ENCODE data around the gene ZWILCH.
A peak's percentile ranks its signal among the peaks of the same experiment; 100 is the strongest.
"Not testable (repeated sequence)": the region's sequence is repeated elsewhere in the genome, so short reads cannot be mapped to it uniquely, and the experiment has no call there.

ZWILCH gene

DNA sequence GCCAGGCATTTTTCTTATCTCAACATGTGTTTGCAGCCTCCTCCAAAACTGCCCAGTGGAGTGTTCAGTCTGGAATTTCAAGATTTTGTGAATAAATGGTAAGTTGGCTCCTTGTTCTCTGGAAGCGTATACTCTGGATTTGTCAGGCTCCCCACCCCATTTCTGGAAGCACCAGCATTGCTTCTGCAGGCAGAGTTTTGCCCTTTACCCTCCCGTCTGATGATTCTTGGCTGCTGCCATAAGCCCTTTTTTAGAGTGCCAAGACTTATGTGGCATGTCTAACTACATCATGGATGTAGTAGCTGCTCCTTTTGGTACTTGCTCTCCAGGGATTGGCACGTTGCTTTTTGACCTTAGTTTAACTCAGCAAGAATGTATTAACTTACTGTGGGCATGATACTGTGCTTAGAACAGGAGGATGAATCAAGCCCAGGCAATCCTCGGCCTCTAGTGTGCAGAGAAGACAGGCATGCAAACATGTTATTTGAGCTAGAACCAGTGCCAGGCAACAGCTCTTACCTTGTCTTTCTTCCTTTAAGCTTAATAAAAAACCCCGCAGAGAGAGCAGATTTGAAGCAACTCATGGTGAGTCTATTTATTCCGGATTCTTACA is 15.8 kb upstream of the ZWILCH start:
- DNase-seq = no peak

DNA sequence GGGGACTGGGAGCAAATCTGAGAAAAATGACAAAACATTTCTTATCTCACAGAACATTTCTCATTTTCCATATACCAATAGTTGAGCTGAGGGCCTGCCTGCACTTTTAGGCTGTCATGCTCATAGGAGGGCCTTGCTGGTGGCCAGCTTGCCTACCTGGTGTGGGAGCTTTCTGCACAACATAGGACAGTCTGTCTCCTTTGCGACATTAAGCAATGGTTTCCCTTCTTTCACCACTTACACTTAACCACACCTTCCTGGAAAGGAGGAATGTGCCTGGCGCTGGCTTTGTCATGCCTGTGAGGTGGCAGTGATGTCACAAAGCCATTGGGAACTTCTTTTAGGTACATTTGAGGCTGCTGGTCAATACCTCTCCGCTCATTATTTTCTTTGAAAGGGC is 13.3 kb upstream of the ZWILCH start:
- DNase-seq = no peak

DNA sequence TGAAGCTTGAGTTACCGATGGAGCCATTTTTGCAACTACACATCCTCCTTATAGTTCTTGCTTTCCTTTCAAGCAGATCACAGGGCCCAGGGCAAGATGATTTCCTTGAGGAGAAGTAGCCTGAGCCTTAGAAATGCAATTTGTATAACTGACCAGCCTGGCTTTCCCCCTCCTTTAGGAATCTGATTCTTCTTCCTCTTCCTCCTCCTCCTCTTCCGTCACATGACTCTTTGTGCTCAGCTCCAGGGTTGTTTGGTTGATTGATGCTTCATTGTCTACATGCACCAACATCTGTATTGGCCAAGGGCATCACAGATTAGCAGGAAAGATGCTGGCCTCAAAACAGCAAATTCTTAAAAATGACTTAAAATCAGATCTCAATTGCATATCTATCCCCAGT is 10.9 kb upstream of the ZWILCH start:
- no peak for DNase-seq

DNA sequence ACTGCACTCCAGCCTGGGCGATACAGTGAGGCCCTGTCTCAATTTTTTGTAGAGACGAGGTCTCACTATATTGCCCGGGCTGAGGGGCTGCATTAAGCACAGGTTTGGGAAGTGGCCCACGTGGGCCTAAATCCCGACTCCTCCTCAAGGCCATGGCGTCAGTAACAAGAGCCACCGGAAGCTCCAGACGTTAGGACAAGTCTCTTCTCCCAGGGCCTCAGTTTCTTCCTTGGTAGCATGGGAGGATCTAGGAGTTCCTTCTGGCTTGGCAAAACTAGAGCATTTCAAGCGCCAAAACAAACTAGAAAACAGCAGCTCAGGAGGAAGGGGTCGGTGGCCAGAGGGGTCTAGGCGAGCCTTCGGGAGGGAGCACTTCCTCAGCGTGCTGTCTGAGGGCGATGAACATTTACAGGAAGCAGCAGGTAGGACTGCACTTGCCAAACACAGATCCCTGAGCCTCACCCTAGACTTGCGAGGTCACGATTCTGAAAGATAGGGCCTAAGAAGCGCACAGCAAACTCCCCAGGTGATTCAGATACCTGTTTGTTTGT is 8.1 kb upstream of the ZWILCH start:
- DNase-seq = no peak

DNA sequence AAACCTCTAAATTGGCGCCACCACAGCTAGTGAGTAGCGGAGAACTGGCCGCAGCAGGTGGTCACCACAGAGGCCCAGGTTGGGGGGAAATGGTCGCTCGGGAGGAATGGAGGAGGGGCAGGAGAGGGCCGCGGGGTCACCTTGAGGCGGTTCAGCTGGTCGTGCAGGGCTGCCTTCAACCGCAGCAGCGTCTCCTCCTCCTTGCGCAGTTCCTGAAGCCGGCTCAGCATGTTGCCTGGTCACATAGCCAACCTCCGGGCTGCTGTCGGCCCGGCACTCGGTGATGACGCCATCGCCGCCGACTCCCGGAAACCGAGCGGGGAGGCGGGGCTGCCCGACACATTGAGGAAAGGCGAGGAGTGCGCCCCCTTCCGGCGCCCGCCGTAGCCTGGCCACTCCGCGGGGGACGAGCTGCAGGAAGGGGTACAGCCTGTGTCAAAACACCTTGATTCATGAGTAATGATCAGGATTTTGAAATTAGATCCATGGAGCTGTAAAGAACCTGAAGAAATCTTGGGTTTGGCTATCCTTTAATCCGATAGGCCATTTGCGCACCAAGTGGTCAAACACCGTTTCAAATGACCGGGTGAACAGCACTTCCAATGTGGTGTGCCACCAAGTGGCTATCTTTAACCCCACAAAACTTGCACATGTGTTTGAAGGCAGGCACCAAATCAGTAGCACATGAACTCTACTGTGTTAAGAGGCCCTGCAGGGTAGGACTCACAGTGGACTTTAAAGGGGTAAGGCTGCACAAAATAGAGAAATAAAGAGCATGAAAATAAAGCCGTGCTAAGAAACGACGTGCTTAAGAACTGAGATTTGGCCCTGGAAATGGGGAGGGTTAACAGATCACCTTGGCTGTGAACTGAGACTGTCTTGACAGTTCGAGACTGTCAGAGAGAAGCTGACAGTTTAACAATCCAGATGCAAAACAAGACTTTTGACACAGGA is 7.3 kb upstream of the ZWILCH start, which contains the start of gene SNAPC5:
Gene SNAPC5 (minus strand): TSS at position 261 of the 954 bp plus-strand sequence. CDS start 31 bp downstream, at position 230.
- peak; percentile 98 for DNase-seq

DNA sequence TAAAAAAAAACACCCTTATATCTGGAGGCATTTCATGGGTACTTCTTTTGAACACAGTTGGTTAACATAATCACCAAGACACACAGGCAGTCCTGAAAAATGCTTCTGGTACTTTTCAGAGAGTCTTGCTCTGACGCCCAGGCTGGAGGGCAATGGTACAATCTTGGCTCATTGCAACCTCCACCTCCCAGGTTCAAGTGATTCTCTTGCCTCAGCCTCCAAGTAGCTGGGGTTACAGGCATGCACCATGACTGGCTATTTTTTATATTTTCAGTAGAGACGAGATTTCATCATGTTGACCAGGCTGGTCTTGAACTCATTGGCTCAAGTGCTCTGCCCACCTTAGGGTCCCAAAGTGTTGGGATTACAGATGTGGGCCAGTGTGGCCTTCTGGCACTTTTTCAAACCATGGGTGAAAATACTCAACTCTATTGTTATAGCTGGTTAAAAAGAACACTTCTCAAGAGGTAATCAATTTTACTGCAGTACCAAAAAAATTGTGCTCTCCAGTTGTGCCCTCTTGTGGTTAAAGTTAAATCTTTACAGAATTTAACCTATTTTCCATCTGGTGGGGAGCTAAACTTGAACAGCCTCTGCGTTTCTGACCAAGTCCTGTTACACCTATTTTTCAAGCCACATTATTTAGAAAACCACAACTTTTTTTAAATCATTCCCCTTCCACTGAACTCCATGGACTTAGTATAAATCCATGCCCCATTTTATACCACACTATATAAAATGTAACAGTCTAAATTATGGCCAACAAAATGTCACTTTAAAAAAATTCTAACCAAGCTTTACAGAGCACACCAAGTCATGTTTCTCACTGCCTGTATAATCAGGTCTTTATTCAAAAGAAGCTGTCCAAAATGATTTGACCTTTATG is 6.4 kb upstream of the ZWILCH start:
- DNase-seq = no peak

DNA sequence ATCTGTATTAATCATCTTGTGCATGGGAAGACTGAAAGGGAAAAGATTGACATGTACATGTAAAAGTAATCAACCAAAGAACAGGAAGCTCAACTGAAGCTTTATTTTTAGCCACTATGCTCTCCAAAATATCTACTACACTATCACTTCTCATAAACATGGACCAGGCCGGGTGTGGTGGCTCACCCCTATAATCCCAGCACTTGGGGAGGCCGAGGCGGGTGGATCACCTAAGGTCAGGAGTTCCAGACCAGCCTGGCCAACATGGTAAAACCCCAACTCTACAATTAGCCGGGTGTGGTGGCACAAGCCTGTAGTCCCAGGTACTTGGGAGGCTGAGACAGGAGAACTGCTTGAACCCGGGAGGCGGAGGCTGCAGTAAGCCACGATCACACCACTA is 4.8 kb upstream of the ZWILCH start:
- DNase-seq = not testable (repeated sequence)

DNA sequence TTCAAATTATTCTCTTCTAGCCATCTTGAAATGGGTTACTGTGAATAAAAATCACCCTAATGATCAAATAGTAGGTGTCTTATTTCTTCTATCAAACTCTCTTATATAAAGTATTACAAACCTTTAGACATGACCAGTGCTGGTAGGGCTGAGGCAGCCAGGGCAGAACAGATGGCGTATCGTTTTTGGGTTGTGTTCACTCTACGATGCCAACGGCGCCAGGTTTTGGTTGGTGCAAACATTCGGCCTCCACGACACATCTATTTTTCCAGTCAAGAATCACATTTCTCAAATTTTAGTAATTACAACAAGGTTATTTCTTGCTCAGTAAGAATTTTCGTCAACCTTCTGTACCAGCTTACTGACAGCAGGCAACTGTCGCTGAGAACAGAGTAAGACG is 2.6 kb upstream of the ZWILCH start:
- DNase-seq = no peak

DNA sequence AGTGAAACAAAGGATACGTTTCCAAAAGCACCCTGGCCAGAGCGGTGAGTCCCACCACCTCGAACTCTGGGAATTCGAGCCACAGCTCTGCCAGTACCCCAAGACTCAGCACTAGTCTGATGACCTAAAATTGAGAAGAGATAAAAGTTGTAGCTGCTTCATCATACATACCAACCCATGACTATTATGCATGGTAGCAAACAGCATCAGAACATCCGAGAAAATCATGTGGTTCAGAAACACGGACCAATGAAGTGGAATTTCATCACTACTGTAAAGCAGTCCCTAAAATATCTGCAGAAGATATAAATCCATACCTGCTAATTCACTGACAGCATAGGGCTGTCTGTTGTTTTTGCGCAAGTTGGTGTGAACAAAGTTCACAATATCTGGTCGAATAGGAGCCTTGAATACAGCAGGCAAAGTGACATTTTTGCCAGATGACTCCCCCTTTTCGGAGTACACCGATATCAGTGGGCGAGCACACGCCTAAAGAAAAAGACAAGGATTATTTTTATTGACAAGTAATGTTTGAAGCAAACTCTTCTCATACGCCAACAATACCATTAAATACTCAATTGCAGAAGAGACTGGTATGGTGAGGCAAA is 2.0 kb upstream of the ZWILCH start:
- not testable (repeated sequence) for DNase-seq

DNA sequence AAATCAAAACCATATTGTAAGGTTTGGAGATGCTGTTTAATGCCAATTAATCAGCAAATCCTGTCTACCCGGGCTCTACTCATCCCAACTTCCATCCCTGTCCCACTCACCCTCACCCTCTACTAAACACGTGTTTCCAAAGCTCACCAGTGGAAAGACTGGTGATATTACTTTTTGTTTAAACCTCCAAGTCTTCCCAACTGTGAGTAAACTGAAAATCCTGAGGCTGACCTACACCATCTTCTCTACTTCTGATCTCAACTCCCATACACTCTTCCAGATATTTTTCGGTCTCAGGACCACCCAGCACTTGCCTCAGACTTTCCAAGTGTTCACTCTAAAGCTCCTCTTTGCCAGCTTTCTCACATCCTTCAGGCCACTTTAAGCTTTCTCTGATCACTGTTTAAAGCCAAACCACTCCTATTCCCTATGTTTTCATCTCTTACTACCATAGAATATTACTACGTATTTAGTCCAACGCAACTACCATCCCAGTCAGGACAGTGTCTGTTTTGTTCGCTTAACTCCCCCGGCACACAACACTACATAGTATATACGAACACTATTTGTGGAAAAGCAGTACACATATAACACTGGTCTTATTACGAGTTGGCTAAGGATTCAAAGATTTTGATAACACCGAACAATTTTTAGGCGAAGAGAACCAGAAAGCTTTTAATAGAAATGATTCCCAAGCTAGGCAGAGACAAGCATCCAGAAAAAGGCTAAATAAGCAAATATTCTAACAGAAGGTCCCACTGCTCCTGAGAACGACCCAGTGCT is 1.2 kb upstream of the ZWILCH start:
- no peak for DNase-seq

DNA sequence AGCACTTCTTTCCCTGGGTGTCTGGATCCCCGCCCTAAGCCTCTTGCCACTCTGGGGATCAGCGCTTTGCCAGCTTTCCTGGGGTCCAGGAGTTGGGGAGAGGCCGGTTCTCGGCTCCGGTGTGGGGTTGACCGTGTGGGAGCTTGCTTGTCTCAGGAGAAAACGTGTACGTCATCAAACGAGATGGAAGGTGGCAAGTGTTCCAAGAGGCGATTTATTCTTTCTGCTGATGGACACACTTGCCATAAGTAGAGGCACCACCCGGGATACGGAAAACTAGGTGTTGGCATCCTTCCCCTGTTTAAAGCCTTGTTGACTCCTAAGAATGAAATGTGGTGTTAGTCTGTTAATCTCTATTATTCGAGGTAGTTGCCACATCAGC is 295 bp downstream of the ZWILCH start:
- no peak for DNase-seq

DNA sequence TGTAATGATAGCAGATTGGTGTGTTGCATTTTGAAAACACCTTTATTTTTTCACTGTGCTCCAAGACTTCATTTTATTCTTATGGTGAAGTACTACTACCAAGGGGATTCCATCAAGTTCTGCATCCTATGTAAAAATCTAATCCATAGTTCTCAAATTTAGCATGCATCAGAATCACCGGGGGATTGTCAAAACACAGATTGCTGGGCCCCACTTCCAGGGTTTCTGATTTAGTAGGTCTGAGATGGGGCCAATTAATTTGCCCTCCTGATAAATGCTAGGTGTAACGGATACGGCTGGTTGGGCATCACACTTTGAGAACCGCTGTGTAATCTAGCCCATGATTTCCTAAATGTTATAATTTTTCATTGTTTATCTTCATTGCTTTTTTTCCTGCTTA is 692 bp downstream of the ZWILCH start:
- no peak for DNase-seq

DNA sequence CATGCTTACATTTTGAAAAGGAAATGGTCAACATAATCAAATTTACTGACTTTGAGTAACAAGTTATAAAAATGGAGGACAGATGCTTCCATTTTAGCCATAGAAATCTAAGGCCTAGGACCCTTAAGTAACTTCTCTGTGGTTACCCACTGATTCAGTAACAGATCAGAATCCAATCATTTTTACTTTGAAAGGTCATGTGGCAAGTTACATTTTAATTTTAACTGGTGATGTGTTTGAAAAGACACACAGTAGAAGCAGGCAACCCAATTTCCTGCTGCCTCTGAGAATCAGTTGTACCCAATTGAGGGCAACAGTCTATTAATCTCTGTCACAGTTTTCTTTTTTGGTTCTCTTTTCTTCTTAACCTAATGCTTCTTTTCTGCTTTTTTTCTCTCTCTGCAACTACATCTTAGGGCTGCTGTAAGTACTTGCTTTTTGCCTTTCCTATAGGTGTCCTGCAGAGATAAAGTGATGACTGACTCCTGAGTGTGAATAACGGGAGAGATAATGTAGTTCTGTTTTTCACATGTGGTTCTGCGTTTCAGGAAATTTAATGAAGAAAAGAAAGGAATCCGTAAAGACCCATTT is 3.3 kb downstream of the ZWILCH start:
- no peak for DNase-seq

DNA sequence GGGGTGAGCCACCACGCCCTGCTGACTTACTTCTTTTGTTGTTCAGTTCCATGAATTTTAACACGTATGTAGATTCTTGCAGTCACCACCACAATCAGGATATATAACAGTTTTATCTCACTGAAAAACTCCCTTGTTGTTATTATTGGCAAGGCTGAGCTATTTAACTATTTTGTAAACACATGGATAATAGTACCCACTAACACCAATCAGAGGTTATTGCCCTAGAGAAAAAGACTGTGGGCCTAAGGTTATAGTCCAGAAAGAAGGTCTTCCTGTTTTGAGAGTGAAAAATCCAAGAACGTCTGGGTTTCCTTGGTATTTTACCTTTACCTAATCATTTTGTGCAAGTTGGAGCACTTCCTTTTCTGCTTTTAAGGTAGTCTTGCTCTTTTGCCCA is 9.5 kb downstream of the ZWILCH start:
- DNase-seq = no peak

DNA sequence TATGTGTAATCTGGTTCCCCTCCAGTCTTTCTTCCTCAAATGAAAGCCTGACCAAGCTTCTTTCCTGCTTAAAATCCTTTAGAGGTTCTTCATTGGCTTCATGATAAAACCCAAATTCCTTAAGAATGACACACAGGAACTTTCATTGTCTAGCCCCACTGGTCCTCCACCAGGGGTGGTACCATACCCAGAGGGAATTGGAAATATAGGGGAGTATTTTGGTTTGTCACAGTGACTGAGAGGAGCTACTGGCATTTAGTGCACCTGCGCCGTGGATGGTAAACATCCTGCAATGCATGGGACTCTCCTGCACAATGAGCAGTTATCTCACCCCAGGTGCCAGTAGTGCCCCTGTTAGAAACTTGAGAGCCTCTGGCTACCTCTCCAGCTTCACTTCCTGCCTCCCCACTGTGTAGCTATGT is 10.8 kb downstream of the ZWILCH start:
- no peak for DNase-seq

DNA sequence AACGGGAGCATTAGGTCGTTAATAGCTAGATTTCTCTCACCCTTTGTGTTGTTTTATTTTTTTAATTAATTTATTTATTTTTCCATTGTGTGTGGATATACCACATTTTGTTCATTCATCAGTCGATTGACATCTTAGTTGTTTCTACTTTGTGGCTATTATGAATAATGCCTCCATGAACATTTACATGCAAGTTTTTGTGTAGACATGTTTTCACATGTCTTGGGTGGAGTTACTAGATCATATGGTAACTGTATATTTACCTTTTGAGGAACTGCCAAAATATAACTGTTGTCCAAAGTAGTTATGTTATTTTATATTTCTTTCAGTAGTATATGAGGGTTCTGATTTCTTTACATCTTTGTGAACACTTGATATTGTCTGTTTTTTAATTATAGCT is 18.8 kb downstream of the ZWILCH start:
- DNase-seq = no peak

DNA sequence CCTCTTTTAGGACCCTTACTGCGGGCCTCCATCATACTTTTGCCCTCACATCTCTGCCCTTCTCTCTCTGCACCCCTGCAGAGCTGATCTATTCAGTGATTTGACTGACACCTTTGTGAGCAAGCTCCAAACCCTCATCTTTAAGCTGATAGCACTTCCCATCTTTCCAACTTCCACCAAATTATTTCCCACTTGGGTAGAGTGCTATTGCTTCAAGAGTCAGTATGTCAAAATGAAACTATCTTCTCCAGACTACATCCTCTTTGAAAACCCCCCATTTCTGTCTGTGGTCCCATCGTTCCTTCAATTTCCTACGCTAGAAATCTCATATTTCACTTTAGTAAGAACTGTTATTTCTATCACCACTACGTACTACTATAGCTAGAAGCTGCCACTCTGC is 19.7 kb downstream of the ZWILCH start:
- no peak for DNase-seq

DNA sequence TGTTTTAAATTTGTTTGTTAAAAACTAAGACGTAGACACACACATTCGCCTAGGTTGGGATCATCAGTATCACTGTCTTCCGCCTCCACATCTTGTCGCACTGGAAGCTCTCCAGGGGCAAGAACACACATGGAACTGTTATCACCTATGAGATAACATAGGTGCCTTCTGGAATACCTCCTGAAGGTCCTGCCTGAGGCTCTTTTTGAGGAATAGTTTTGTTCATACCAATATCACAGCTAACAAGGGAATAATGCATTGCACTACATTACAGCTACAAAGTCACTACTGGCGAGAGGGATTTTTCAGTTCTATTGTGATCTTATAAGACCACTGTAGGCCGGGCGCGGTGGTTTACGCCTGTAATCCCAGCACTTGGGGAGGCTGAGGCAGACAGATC is 29.9 kb downstream of the ZWILCH start:
- no peak for DNase-seq

DNA sequence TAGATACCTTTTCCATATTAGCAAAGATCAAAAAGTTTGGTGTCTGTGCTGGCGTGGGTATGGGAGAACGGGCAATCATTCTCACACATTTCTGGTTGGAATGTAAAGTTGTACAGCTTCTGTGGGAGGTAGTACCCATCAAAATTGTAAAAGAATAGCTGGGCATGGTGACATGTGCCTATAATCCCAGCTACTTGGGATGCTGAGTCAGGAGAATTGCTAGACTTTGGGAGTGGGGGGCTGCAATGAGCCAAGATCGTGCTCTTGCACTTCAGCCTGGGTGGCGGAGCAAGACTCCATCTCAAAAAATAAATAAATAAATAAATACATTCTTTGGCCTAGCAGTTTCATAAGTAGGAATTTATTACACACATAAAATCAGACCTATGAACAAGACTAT is 37.8 kb downstream of the ZWILCH start:
- DNase-seq = no peak

DNA sequence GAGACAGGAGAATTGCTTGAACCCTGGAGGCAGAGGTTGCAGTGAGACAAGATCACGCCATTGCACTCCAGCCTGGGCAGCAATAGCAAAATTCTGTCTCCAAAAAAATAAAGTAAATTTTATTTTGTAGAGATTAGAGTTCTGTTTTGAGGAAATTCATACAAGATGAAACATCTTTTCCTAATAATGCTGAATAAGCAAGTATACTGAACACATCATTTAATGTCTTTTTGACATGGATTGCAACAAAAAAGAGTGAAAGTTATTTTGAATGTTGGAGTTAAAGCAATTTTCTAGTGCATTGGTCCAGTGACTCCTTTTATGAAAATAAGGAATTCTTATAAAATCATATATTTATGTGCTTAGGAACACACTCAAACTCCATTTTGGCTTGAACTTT is 40.1 kb downstream of the ZWILCH start:
- DNase-seq = no peak

DNA sequence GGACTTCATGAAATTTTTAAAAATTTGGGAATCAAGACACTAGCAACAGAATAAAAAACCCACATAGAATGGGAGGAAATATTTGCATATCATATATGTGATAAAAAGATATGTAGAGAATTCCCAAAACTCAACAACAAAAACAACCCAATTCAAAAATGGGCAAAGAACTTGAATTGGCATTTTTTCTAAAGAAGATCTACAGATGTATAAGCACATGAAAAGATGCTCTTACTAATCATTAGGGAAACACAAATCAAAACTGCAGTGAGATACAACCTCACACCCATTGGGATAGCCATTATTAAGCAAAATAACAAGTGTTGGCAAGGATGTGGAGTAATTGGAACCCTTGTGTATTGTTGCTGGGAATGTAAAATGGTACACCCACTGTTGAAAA is 50.6 kb downstream of the ZWILCH start:
- DNase-seq = no peak
